Fibroblast of lung (primary cell): Measurements from ENCODE around the gene SLC6A19.

Experiments used
- CTCF ChIP-seq, 2 donors: IDR thresholded peaks in 1 of 2; conservative IDR thresholded peaks in 1 of 2; 1 replicate in 1 of 2; 2 replicates in 1 of 2; pipeline ENCODE4 v1.5.1; 2011 to 2012; ENCODE audit warnings: low read length in 2 of 2, control low read depth in 1 of 2, inconsistent platforms in 1 of 2, low read depth in 1 of 2, mild to moderate bottlenecking in 1 of 2
- EZH2 ChIP-seq: IDR thresholded peaks from 2 replicates; pipeline ENCODE4 v1.5.1; 2012; ENCODE audit warnings: low read length, control low read depth, mild to moderate bottlenecking; ENCODE audit errors: missing control alignments

DNA sequence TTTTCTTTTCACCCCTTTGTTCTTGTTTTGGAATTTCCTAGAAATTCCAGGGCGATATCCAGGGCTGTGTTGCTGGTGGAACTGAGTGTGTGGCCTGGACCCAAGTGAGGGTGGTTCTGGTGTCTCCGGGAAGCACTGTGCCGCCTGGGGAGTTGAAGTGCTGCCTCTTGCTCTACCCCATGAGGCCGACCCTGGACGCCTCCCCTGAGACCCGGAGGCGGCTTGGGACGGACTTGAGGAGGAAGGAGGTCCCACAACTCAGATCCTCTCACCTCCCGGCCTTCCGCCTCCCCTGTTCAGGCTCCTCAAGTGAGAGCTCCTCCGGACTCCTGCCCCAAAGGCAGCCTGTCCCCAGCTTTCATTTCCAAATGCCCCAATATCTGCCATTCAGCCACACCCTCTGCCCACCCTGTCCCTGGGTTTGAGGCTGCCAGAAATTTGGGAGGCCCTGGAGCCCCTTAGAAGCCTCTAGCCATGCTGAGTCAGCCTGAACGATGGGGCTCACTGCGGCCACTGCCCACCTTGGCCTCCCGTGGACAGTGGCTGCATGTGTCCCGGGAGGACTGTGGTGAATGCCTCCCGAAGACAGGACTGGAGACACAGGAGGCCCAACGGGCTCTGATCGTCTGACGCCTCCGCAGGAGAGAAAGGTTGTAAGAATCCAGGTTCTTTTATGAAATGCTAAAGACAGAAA lies 42.6 kb upstream of the SLC6A19 start:
- TF ChIP-seq CTCF (conservative IDR thresholded peaks at IDR 0.05 in 1 of 2, IDR thresholded peaks at IDR 0.05 in 1 of 2; ENCODE audit: low read depth in 1 of 2, low read length in 2 of 2), result no peak
- no peak for TF ChIP-seq EZH2
